GM19238 (cell line): ENCODE data around the gene SOWAHD.
"Not testable (repeated sequence)": the region's sequence is repeated elsewhere in the genome, so short reads cannot be mapped to it uniquely, and the experiment has no call there.

ENCODE experiments used
- DNase-seq: peaks from one replicate; pipeline ENCODE4 v3.0.0; 2011; ENCODE audit warnings: low spot score; ENCODE audit not compliant: insufficient read length

SOWAHD gene

GRCh38 chrX:119758731-119759247 is 401 bp downstream of the SOWAHD start:
- no peak for DNase-seq

GRCh38 chrX:119759248-119759766 is 919 bp downstream of the SOWAHD start:
- DNase-seq: no peak

GRCh38 chrX:119760026-119760877 is 1.9 kb downstream of the SOWAHD start:
- no peak for DNase-seq

- DNase-seq: no peak
These were observed 4.3 kb downstream of the SOWAHD start for GRCh38 chrX:119762718-119763117.

GRCh38 chrX:119763181-119763580 is 4.8 kb downstream of the SOWAHD start:
- DNase-seq: no peak

GRCh38 chrX:119763836-119764387 is 5.5 kb downstream of the SOWAHD start:
- DNase-seq: no peak

GRCh38 chrX:119768436-119768835 is 10.0 kb downstream of the SOWAHD start:
- not testable (repeated sequence) for DNase-seq

GRCh38 chrX:119769388-119769787 is 11.0 kb downstream of the SOWAHD start:
- DNase-seq: not testable (repeated sequence)

GRCh38 chrX:119775517-119776238 is 17.3 kb downstream of the SOWAHD start:
- no peak for DNase-seq

GRCh38 chrX:119778829-119779228 is 20.4 kb downstream of the SOWAHD start:
- no peak for DNase-seq

GRCh38 chrX:119783026-119783425 is 24.6 kb downstream of the SOWAHD start:
- no peak for DNase-seq

- no peak for DNase-seq
These were observed 26.5 kb downstream of the SOWAHD start for GRCh38 chrX:119784747-119785446.

- no peak for DNase-seq
These were observed 32.6 kb downstream of the SOWAHD start for GRCh38 chrX:119790977-119791436.

- DNase-seq: peak; percentile 49
These were observed 33.2 kb downstream of the SOWAHD start, which contains the start of gene RPL39 for GRCh38 chrX:119791437-119792231. Gene RPL39 (minus strand): TSS chrX:119791630. CDS start chrX:119791576, 54 bp downstream.

GRCh38 chrX:119801253-119802221 is 43.1 kb downstream of the SOWAHD start:
- DNase-seq: no peak

- no peak for DNase-seq
These were observed 44.2 kb downstream of the SOWAHD start for GRCh38 chrX:119802546-119802945.

GRCh38 chrX:119808461-119808860 is 50.1 kb downstream of the SOWAHD start:
- DNase-seq: not testable (repeated sequence)

- DNase-seq: no peak
These were observed 50.8 kb downstream of the SOWAHD start for GRCh38 chrX:119809185-119809666.
